Astrocyte of the hippocampus (primary cell): ENCODE results near the gene UBE2F.
"Not testable (repeated sequence)": the region's sequence is repeated elsewhere in the genome, so short reads cannot be mapped to it uniquely, and the experiment has no call there.

Source experiments
- DNase-seq: peaks from one replicate; pipeline ENCODE4 v3.0.0; 2011; ENCODE audit warnings: low read depth, low spot score

The UBE2F gene

DNA sequence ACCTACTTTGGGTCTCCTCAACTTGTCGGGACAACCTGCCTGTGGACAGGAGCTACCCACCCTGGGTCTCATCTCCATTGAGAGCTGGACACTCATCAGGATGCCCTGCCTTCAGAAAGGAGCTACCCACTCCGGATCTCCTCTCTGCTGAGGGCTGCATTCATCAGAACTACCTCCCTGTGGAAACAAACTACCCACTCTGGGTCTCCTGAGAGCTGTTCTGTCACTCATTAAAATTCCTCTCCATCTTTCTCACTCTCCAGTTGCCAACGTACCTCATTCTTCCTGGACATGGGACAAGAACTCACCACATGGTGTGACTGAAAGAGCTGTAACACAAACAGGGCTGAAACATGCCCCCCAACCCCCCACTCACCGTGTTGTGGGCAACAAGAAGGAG, 22.5 kb upstream of the UBE2F start:
- no peak for DNase-seq

DNA sequence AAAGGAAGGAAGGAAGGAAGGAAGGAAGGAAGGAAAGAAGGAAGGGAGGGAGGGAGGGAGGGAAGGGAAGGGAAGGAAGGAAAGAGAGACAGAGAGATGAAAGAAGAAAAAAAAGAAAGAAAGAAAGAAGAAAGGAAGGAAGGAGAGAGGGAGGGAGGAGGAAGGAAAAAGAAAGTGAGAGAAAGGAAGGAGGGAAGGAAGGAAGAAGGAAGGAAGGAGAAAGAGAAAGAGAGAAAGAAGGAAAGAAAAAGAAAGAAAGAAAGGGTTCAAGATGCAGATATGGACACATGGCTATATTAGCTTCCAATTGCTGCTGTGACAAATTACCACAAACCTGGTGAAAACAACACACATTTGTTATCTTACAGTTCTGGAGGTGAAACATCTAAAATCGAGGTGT, 20.4 kb upstream of the UBE2F start:
- no peak for DNase-seq

DNA sequence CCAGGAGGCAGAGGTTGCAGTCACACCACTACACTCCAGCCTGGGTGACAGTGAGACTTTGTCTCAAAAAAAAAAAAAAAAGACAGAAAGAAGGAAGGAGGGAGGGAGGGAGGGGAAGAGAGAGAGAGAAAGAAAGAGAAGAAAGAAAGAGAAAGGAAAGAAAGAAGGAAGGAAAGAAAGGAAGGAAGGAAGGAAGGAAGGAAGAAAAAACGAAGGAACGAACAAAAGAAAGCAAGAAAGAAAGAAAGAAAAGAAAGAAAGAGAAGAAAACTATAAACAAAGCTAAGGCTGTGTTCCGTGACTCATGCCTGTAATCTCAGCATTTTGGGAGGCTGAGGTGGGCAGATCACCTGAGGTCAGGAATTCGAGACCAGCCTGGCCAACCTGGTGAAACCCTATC, 15.5 kb upstream of the UBE2F start:
- DNase-seq, result not testable (repeated sequence)

DNA sequence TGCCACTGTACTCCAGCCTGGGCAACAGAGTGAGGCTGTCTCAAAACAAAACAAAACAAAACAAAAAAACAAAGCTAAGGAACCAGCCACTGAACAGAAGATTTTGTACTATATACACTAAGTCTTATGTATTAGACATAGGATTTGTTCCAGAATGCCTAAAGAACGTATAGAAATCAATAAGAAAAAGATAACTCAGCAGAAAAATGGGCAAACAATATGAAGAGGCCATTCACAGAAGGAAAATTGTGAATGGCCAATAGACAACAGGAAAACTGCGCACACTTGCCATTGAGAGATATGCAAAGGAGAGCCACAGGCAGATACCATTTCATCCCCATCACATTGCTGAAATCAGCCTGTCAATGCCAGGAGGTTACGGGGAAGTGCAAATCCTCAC, 14.9 kb upstream of the UBE2F start:
- no peak for DNase-seq

GRCh38 chr2:237952851-237953250, 14.0 kb upstream of the UBE2F start:
- no peak for DNase-seq

DNA sequence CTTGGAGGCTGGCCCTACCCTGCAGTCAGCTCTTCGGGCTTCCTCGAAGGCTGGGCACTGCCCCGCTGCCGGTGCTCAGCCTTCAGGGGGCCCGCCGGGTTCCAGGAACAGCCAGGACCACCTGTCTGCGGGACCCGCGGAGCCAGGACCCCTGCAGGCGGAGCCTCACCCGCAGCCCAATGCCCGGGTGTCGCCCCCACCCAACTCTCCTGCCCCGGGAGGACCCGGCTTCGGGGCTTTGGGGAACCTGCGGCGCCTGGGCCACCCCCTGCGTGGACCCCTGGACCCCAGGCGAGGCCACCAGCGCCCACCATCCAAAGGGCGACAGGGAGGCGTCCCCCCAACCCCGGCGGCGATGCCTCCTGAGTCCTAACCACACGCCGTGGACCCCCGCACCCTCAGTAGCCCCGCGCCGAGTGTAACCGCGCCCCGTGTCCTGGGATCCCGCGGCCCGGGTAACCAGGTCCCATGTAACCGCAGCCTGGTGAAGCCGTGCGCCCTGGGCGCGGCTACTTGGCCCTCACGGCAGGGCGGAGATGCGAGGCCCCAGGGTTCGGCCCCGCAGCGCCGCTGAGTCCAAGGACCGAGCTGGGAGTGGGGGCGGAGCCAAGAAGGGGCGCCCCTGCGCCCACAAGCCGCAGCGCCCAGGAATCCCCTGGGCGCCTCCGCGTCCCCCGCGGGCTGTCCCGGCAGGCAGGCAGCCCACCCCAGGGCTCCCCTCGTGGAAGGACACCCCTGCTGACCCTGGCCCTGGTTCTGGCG, 11.0 kb upstream of the UBE2F start:
- DNase-seq, result peak; percentile 36

DNA sequence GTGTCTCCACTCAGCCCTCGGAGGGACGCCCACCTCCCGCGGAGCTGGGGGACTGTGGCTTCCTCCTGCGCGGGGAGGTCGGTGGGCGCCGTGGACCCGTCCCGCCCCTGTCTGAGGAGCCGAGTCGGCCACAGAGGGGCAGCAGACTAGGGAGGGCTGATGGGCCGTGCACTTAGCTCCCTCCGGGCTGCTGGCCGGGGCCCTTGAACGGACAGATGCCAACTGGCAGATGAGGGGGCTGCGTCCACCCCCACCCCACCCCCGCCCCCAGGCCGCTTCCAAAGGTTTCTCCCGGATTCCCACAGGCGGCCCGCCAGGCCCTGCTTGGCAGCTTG, 10.4 kb upstream of the UBE2F start:
- peak; percentile 13 for DNase-seq

DNA sequence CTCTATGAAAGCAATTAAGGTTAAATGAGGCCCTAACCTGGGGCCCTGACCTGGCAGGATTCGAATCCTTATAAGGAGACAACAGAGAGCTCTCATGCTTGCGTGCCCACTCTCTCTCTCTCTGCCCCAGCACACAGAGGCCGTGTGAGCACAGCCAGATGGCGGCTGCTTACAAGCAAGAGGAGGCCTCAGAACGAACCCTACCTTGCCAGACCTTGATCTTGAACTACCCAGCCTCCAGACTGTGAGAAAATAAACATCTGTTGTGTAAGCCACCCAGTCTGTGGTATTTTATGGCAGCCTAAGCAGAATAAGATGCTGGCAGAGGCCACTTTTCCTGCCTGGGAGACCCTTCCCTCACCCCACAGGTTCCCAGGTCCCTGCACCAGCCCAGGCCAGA, 5.2 kb upstream of the UBE2F start:
- DNase-seq, result no peak

GRCh38 chr2:237962432-237963084, 4.3 kb upstream of the UBE2F start:
- DNase-seq, result no peak

DNA sequence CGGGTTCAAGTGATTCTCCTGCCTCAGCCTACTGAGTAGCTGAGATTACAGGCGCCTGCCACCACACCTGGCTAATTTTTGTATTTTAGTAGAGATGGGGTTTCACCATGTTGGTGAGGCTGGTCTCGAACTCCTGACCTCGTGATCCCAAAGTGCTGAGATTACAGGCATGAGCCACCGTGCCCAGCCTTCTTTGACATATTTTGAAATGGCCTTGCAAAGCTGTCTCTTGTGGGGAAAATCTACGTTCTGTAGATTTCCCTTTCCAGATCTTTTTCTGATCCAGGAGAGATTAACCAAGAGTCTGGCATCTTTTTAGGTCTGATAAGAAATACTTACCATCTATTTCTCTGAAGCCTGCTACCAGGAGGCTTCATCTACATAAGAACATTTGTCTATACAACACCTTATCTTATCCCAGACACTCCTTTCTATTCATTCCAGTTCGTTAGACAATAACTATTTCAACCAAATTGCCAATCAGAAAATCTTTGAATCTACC, 3.3 kb upstream of the UBE2F start:
- not testable (repeated sequence) for DNase-seq

GRCh38 chr2:237964194-237964577, 2.6 kb upstream of the UBE2F start:
- DNase-seq, result no peak

DNA sequence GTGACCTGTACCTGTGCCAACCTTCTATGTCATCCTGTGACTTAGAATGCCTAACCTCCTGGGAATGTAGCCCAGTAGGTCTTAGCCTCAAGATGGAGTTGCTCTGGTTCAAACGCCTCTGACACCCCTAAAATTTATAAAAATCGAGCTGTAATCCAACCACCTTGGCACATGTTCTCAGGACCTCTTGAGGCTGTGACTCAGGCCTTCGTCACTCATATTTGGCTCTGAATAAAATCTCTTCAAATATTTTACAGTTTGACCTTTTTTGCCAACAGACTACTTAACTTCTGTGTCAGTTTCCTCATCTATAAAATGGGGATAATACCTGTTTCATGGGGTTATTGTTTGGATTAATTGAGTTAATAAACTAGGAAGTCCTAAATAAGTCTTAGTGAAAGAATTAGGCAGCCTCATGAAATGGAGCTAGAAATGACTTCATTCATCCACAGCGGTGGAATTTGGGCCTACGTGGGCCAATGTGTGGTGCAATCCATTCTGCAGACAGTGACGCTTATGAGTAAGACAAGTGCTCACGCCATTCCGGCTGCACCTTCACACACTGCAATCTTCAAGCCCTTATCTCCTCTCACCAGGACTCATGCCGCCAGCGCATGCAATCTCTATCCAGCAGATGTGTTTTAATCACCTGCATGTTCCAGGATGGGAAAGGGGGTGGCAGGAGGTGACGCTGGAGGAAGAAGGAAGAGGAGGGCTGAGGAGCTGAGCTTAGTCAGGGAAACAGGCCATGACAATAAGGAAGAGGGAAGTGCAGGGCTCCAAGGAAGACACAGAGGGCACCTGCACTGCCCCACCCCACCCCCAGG, 2.0 kb upstream of the UBE2F start:
- no peak for DNase-seq

DNA sequence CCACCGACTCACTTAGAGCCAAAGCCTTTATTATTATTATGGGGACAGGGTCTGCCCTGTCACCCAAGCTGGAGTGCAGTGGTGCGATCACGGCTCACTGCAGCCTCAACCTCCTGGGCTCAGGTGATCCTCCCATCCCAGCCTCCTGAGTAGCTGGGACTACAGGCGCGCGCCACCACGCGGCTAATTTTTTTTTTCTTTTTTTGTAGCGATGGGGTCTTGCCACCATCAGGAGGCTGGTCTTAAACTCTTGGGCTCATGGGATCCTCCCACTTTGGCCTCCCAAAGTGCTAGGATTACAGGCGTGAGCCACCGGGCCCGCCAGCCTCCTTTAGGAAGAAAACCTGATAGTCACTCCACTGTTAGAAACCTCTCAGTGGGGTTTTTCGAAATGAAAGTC, 970 bp upstream of the UBE2F start:
- not testable (repeated sequence) for DNase-seq

GRCh38 chr2:237966250-237966564, 607 bp upstream of the UBE2F start:
- no peak for DNase-seq

DNA sequence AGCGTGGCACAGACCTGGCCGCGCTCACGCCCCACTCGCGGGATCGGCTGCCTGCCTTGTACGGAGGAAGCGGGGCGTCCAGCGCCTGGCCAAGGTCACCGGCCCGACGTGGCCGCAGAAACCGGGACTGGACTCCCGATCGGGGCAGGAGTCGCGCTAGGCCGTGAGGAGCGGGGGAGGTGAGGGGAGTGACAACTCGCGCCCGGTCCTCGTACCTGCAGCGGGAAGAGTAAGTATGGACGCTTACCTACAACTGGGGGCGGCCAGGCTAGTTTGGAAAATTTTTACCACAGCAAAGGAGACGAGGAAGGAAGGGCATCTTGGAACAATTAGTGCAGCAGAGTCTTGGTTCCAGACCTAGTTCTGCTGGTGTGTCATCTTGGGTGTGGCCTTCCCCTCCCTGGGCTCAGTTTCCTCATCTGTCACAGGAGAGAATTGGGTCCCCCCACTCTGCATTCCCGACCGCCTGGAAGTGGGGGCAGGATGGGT, 693 bp downstream of the UBE2F start:
- DNase-seq, result peak; percentile 43

GRCh38 chr2:237968048-237968862, 1.4 kb downstream of the UBE2F start:
- peak; percentile 24 for DNase-seq

DNA sequence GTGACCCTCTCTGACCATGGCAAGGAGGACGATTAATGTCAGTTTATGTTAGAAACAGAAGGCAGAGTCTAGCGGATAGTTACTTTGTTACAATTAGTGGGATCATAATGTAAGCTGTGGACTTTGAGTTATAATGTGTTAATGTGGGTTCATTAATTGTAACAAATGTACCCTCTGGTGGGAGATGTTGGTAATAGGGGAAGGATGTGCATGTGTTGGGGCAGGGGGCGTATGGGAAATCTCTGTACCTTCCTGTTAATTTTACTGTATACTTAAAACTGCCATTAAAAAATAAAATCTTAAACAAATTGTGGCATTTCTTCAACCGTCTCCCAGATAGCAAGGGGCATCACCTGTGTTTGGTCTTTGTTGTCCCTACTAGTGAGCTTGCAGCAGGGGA, 4.8 kb downstream of the UBE2F start:
- no peak for DNase-seq

DNA sequence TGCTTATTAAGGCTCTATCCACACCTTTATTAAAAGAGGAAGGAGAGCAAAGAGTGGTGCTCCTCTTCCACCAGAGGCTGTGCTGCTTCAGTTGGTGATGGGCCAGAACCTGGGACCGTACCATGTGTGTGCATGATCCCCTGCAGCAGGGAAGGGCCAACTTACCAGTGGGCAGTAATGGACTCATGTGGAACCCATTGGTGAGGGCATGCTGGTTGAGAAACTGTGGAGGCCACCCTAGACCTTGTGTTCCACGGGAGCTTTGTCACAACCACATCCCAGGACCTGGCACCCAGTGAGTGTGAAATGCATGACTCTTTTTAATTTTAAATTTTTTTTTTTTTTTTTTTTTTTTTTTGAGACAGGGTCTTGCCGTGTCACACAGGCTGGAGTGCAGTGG, 5.4 kb downstream of the UBE2F start:
- DNase-seq, result no peak

- no peak for DNase-seq
These were observed 6.1 kb downstream of the UBE2F start for GRCh38 chr2:237972936-237973335.

DNA sequence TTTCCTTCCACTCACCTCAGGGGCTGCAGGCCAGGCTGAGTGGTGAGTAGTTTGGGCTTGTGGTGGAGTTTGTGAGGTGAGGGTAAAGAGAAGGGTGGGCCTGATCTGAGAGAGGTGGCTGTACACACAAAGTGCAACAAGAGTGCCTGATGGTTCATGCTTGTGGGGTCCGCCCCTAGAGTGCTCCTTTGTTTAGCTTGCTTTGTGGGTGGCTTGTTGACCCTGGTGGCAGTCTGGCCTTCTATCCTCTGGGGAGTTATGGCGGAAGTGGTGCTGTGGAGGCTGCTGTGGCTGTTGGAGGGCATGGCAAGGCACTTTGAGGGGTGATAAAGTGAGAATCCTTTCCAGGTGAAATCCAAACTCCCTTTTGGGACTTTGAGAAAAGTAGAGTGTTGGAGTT, 10.6 kb downstream of the UBE2F start:
- no peak for DNase-seq

DNA sequence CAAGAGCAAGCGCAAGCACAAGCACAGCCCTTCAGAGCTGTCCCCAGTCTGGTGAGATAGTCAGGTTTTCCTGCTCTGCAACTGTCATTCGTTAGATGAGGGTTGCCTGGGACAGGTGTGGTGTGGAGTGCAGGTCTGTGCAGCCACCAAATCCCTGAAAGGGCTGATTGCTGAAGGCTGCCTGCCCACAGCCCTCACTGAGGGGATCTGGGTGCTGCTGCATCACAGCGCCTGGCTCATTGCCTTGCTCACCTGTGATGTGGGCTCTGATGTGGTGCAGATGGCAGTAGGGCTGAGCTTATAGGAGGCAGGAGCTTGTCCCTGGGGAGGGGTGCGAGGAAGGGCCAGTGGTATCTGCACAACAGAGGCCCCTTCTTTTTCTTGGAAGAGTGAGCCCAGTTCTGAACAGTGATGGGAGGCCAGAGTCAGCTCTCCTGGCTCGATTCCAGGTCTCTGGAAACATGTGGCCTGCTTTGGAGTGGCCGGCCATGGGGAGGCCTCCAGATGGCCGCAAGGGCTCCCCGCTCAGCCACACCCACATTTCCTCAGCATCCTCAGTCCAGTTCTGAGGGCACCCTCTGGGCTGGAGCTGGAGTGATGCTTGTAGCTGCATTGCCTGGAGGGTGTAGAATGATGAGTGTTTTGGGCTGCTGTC, 11.4 kb downstream of the UBE2F start:
- peak; percentile 14 for DNase-seq
